PC-9 (cell line): ENCODE results near the gene CDK5RAP2.

Source experiments
- EZH2 ChIP-seq: fragments of 200-600 bp; sonication (generic); IDR thresholded peaks from 2 replicates; pipeline ENCODE4 v1.8.0; 2017; ENCODE audit warnings: antibody characterized with exemption, low read depth
- TF ChIP-seq, protein P1 (sequence below): fragments of 200-600 bp; sonication (generic); conservative IDR thresholded peaks from 2 replicates; pipeline ENCODE4 v1.6.1; 2017; ENCODE audit warnings: mixed run types, antibody characterized with exemption, mild to moderate bottlenecking, moderate library complexity

DNA sequence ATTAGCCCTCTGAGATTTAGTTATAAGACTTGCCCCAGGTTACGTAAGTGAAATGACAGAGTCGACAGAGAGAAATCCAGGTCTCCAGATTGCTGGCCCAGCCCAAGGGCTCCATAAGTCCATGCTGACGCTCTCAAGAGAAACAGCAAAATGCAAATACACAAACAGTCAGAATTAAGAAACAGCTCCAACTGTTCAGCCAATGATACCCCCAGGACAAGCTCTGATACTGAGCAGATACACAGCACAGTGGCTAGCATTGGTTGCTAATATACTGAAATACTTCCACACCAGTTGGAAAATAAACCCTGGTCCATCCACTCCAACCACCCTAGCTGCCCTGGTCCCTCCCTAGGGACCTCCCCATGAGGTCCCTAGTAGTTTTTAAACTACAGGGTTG lies 94.2 kb downstream of the CDK5RAP2 start:
- TF ChIP-seq, protein P1, sequence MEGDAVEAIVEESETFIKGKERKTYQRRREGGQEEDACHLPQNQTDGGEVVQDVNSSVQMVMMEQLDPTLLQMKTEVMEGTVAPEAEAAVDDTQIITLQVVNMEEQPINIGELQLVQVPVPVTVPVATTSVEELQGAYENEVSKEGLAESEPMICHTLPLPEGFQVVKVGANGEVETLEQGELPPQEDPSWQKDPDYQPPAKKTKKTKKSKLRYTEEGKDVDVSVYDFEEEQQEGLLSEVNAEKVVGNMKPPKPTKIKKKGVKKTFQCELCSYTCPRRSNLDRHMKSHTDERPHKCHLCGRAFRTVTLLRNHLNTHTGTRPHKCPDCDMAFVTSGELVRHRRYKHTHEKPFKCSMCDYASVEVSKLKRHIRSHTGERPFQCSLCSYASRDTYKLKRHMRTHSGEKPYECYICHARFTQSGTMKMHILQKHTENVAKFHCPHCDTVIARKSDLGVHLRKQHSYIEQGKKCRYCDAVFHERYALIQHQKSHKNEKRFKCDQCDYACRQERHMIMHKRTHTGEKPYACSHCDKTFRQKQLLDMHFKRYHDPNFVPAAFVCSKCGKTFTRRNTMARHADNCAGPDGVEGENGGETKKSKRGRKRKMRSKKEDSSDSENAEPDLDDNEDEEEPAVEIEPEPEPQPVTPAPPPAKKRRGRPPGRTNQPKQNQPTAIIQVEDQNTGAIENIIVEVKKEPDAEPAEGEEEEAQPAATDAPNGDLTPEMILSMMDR, result no peak
- TF ChIP-seq EZH2, result no peak
